Right renal pelvis (tissue), 4 donors: ENCODE results near the gene WDR7. TPM values are rescaled to one million over a fixed set of nuclear protein-coding genes. Genes with fewer than 3 reads are reported as not detected.

Experiments used
- DNase-seq, 4 donors: peaks; one replicate each; pipeline ENCODE4 v3.0.0-alpha.2; 2013; ENCODE audit warnings: low read depth in 4 of 4, low spot score in 3 of 4, missing footprints in 1 of 4
- polyA plus RNA-seq, 4 donors: library from polyadenylated mRNA; unstranded; fragments of 120-200 nt; gene quantifications; one replicate each; pipeline ENCODE4 v1.2.1, GENCODE V29; 2013; ENCODE audit not compliant: insufficient read length in 4 of 4

The WDR7 gene
- polyA plus RNA-seq, 4 donors: 11.7 to 16.1 (median 12.4) TPM

GRCh38 chr18:57059366-57059765 is 408.2 kb downstream of the WDR7 start:
- no peak for DNase-seq

GRCh38 chr18:57060814-57061213 is 409.7 kb downstream of the WDR7 start:
- no peak for DNase-seq

GRCh38 chr18:57062178-57062577 is 411.0 kb downstream of the WDR7 start:
- no peak for DNase-seq

GRCh38 chr18:57062844-57063243 is 411.7 kb downstream of the WDR7 start:
- DNase-seq: no peak

GRCh38 chr18:57063601-57064103 is 412.5 kb downstream of the WDR7 start:
- DNase-seq: no peak

GRCh38 chr18:57073501-57074187 is 422.5 kb downstream of the WDR7 start:
- DNase-seq: no peak

GRCh38 chr18:57075716-57076400 is 424.7 kb downstream of the WDR7 start:
- no peak for DNase-seq

- DNase-seq: no peak
Observed at GRCh38 chr18:57077005-57077765, 426.0 kb downstream of the WDR7 start.

GRCh38 chr18:57077786-57078552 is 426.8 kb downstream of the WDR7 start:
- no peak for DNase-seq

- no peak for DNase-seq
Observed at GRCh38 chr18:57078614-57079013, 427.5 kb downstream of the WDR7 start.

- no peak for DNase-seq
Observed at GRCh38 chr18:57080479-57080878, 429.3 kb downstream of the WDR7 start.

- DNase-seq: no peak
Observed at GRCh38 chr18:57081899-57082298, 430.7 kb downstream of the WDR7 start.

GRCh38 chr18:57083485-57083884 is 432.3 kb downstream of the WDR7 start:
- DNase-seq: no peak

- no peak for DNase-seq
Observed at GRCh38 chr18:57084331-57085271, 433.4 kb downstream of the WDR7 start.

GRCh38 chr18:57085371-57085770 is 434.2 kb downstream of the WDR7 start:
- no peak for DNase-seq

GRCh38 chr18:57086163-57086562 is 435.0 kb downstream of the WDR7 start:
- DNase-seq: no peak
